NCI-H2196 (cell line): ENCODE results near the gene ACP1.

Experiments used
- DNase-seq: peaks from one replicate; lab custom pipeline; 2025; ENCODE audit not compliant: unreplicated experiment; lab: John Stamatoyannopoulos, UW

Gene ACP1

GRCh38 chr2:264493-265468, at the start of gene ACP1:
TSS of gene ACP1 (plus strand) at chr2:264947. CDS start at chr2:264965, 18 bp downstream.
- DNase-seq = peak; percentile 98

GRCh38 chr2:216068-216467, 48.7 kb upstream of the ACP1 start:
- DNase-seq = no peak

- DNase-seq = no peak
Measured at GRCh38 chr2:223451-223850, 41.3 kb upstream of the ACP1 start.

GRCh38 chr2:223971-224760, 40.6 kb upstream of the ACP1 start:
- DNase-seq = no peak

- DNase-seq = no peak
Measured at GRCh38 chr2:228115-228514, 36.6 kb upstream of the ACP1 start.

GRCh38 chr2:228518-229278, 36.0 kb upstream of the ACP1 start:
- DNase-seq = no peak

- DNase-seq = no peak
Measured at GRCh38 chr2:231521-232185, 33.1 kb upstream of the ACP1 start.

- DNase-seq = no peak
Measured at GRCh38 chr2:233030-233429, 31.7 kb upstream of the ACP1 start.

GRCh38 chr2:234421-234820, 30.3 kb upstream of the ACP1 start:
- no peak for DNase-seq

GRCh38 chr2:236993-237539, 27.7 kb upstream of the ACP1 start:
- no peak for DNase-seq

- DNase-seq = no peak
Measured at GRCh38 chr2:237878-238277, 26.9 kb upstream of the ACP1 start.

GRCh38 chr2:238431-238830, 26.3 kb upstream of the ACP1 start:
- no peak for DNase-seq

GRCh38 chr2:238869-239268, 25.9 kb upstream of the ACP1 start:
- no peak for DNase-seq

GRCh38 chr2:244547-244946, 20.2 kb upstream of the ACP1 start:
- no peak for DNase-seq

- DNase-seq = peak; percentile 44
Measured at GRCh38 chr2:246489-247144, 18.1 kb upstream of the ACP1 start.

GRCh38 chr2:248724-249123, 16.0 kb upstream of the ACP1 start:
- DNase-seq = no peak

- DNase-seq = no peak
Measured at GRCh38 chr2:249538-250042, 15.2 kb upstream of the ACP1 start.

- no peak for DNase-seq
Measured at GRCh38 chr2:252001-252602, 12.6 kb upstream of the ACP1 start.

- DNase-seq = no peak
Measured at GRCh38 chr2:253202-253638, 11.5 kb upstream of the ACP1 start.
